Measurements from ENCODE around the gene CCIN. TPM values are rescaled to one million over a fixed set of nuclear protein-coding genes. Genes with fewer than 3 reads are reported as not detected.

The CCIN gene
- total RNA-seq, result not detected in 2 replicates

DNA sequence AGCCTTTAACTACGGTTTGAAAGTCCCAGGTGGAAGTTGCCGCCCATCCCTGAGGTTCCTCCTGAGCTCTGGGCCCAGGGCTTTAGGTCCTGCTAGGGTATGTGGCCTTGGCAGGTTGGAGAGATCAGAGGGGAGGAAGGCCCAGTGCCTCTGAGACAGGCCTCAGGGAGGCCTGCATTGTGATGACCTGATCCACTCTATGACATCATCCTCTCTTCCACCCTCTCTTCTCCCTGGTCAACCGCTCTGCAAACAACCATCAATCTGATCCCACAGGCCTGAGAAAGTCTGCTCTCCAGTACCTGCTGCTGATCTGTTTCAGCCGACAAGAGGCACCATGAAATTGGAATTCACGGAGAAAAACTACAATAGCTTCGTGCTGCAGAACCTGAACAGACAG lies at the start of gene CCIN:
Gene CCIN (plus strand): TSS at position 223 of the 400 bp plus-strand sequence. CDS start 115 bp downstream, at position 338.
- no peak within 1 kb of the TSS for H3K4me3 ChIP-seq (ENCODE audit: low read depth, low read length)
- TF ChIP-seq, protein P1, sequence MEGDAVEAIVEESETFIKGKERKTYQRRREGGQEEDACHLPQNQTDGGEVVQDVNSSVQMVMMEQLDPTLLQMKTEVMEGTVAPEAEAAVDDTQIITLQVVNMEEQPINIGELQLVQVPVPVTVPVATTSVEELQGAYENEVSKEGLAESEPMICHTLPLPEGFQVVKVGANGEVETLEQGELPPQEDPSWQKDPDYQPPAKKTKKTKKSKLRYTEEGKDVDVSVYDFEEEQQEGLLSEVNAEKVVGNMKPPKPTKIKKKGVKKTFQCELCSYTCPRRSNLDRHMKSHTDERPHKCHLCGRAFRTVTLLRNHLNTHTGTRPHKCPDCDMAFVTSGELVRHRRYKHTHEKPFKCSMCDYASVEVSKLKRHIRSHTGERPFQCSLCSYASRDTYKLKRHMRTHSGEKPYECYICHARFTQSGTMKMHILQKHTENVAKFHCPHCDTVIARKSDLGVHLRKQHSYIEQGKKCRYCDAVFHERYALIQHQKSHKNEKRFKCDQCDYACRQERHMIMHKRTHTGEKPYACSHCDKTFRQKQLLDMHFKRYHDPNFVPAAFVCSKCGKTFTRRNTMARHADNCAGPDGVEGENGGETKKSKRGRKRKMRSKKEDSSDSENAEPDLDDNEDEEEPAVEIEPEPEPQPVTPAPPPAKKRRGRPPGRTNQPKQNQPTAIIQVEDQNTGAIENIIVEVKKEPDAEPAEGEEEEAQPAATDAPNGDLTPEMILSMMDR (IDR thresholded peaks at IDR 0.05; ENCODE audit: insufficient read depth, low read length, poor library complexity, severe bottlenecking), result no peak
- DNase-seq (ENCODE audit: low read depth), result no peak

DNA sequence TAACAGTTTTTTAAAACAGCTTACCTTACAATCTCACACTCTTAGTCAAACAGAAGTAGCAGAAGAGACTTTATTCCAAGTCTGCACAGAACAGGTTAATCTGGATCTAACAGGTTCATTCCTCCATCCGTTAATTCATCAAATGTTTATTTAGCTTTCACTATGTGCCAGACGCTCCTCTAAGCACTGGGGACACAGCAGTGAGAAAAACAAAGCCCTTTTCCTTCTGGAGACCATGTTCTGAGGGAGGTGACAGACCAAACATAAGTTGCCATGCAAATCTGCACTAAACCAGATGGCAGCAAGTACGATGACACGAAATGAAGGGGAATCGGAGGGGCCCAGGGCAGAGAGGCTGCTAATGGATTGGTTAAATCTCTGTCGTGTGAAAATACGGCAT lies 49.7 kb upstream of the CCIN start:
- peaks cover 1% of the 10 kb centered on the region for H3K36me3 ChIP-seq (ENCODE audit: control insufficient read depth, insufficient read depth, low read length)
- TF ChIP-seq, protein P1 (IDR thresholded peaks at IDR 0.05; ENCODE audit: insufficient read depth, low read length, poor library complexity, severe bottlenecking), result no peak
- DNase-seq (ENCODE audit: low read depth), result no peak
- no peaks in the 10 kb centered on the region for H3K27me3 ChIP-seq (ENCODE audit: control insufficient read depth, insufficient read depth, low read length)
- H3K4me3 ChIP-seq (ENCODE audit: low read depth, low read length), result no peak overlapping the region

More for the DNA sequence above, at the start of gene CCIN:
- no peaks in the 10 kb centered on the region for H3K27me3 ChIP-seq (ENCODE audit: control insufficient read depth, insufficient read depth, low read length)
- no peaks in the 10 kb centered on the region for H3K36me3 ChIP-seq (ENCODE audit: control insufficient read depth, insufficient read depth, low read length)

DNA sequence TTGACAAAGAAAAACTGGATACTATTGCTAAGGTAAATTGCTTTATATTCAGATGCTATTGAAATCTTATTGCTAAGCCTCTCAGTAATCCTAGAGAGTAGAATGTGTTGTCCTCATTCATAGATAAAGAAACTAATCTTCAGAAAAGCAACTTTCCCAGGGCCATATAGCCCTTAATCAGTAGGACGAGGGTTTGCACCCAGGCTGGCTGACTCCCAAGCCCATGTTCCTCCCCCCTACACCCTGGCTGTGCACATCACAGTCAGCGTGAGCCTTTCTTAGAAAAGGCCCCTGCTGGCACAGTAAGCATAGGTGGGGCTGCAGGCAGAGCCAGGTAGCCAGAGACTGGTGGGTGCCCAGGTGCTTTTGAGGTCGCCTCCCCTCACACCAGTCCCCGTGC lies 48.5 kb upstream of the CCIN start:
- TF ChIP-seq, protein P1 (IDR thresholded peaks at IDR 0.05; ENCODE audit: insufficient read depth, low read length, poor library complexity, severe bottlenecking), result no peak
- no peak for DNase-seq (ENCODE audit: low read depth)
- H3K4me3 ChIP-seq (ENCODE audit: low read depth, low read length), result no peak overlapping the region
- peaks cover 1% of the 10 kb centered on the region for H3K36me3 ChIP-seq (ENCODE audit: control insufficient read depth, insufficient read depth, low read length)
- H3K27me3 ChIP-seq (ENCODE audit: control insufficient read depth, insufficient read depth, low read length), result no peaks in the 10 kb centered on the region

DNA sequence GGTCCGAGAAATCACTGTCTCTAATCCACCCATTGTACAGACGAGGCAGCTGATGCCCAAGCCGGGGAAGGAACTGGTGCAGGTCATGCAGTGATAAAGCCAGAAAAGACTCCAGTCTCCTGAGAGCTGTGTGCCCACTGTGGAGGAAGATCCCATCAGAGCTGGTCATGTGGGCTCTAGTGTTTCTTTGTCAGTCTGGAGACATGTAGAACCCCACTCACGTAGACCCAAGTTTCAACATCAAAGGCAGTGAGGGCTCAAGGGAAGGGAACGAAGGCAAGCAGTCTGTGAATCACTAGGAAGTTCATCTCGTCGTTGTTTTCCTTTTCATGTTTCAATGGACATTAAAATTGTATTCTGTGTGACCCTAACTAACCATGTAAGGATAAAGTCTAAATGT lies 47.2 kb upstream of the CCIN start:
- H3K27me3 ChIP-seq (ENCODE audit: control insufficient read depth, insufficient read depth, low read length), result no peaks in the 10 kb centered on the region
- H3K36me3 ChIP-seq (ENCODE audit: control insufficient read depth, insufficient read depth, low read length), result peaks cover 1% of the 10 kb centered on the region
- TF ChIP-seq, protein P1 (IDR thresholded peaks at IDR 0.05; ENCODE audit: insufficient read depth, low read length, poor library complexity, severe bottlenecking), result no peak
- H3K4me3 ChIP-seq (ENCODE audit: low read depth, low read length), result no peak overlapping the region
- DNase-seq (ENCODE audit: low read depth), result no peak

DNA sequence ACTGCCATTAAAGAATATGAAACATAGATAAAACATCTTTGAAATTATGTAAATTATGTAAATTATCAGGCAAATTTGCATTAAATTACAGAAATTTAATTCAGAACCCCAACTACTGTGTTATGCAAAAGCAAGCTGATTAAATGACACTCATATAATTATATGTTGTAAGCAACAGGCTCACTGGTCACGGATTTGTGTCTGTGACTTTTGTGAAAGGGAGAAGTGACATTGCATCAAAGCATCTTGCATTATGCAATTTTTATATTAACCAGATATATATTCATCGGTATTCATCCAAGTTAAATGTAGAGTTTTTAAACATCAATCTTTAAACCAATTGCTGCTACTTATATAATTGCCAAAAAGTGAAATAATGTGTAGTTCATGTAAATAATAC lies 45.7 kb upstream of the CCIN start:
- no peak for DNase-seq (ENCODE audit: low read depth)
- Histone ChIP-seq H3K4me3 (ENCODE audit: low read depth, low read length) (no peak overlapping the region), H3K36me3 (ENCODE audit: control insufficient read depth, insufficient read depth, low read length) (peaks cover 1% of the 10 kb centered on the region), H3K27me3 (ENCODE audit: control insufficient read depth, insufficient read depth, low read length) (no peaks in the 10 kb centered on the region)
- TF ChIP-seq, protein P1 (IDR thresholded peaks at IDR 0.05; ENCODE audit: insufficient read depth, low read length, poor library complexity, severe bottlenecking), result no peak

DNA sequence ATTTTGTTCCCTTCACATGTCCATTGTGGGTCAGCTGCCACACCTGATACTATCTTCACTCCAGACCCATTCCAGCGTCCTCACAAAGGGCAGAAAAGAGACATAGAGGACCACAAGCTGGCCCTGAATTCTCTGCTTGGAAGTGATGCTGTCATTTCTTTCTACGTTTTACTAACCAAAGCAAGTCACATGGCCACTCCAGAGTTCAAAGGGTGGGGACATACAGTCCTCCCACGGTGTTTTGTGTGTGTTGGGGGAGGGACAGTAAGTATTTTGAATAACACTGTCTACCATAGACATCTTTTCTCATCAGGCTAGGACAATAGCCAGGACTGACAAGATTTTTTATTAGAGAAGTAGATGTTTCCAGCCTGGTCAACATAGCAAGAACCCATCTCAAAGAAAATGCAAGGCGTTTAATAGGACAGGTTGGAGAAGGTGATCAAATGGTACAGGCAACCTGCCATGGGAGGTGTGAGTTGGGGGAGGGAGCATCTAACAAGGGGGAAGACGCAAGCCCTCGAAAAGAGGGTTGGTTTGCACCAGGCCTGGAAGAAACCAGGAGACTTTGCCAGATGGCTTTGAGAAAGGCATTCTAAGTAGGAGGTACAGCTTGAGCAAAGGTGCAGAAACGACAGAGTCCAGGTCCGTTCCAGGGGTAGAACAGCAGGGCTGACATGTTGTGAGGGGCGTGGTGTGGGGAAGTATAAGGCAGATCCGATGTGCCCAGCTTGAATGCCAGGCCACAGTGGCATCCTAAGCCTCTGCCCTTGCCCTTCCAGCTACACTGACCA lies 43.9 kb upstream of the CCIN start:
- no peak overlapping the region for H3K4me3 ChIP-seq (ENCODE audit: low read depth, low read length)
- TF ChIP-seq, protein P1 (IDR thresholded peaks at IDR 0.05; ENCODE audit: insufficient read depth, low read length, poor library complexity, severe bottlenecking), result no peak
- no peaks in the 10 kb centered on the region for H3K27me3 ChIP-seq (ENCODE audit: control insufficient read depth, insufficient read depth, low read length)
- DNase-seq (ENCODE audit: low read depth), result no peak
- H3K36me3 ChIP-seq (ENCODE audit: control insufficient read depth, insufficient read depth, low read length), result peaks cover 1% of the 10 kb centered on the region

All from kidney epithelial cell (primary cell).